IPS-18c (cell line): ENCODE results near the gene IFNL3.
"Not testable (repeated sequence)": the region's sequence is repeated elsewhere in the genome, so short reads cannot be mapped to it uniquely, and the experiment has no call there.

Experiments
- H3K4me3 ChIP-seq: 2 replicates; pipeline ENCODE4 v1.7.0; 2013; ENCODE audit warnings: low read depth, mild to moderate bottlenecking, low read length, moderate library complexity; ENCODE audit not compliant: insufficient read depth
- H3K9me3 ChIP-seq: one replicate; pipeline ENCODE4 v1.6.1; 2013; ENCODE audit warnings: mild to moderate bottlenecking, low read length, moderate library complexity; ENCODE audit not compliant: control insufficient read depth, insufficient read depth

IFNL3 gene

DNA sequence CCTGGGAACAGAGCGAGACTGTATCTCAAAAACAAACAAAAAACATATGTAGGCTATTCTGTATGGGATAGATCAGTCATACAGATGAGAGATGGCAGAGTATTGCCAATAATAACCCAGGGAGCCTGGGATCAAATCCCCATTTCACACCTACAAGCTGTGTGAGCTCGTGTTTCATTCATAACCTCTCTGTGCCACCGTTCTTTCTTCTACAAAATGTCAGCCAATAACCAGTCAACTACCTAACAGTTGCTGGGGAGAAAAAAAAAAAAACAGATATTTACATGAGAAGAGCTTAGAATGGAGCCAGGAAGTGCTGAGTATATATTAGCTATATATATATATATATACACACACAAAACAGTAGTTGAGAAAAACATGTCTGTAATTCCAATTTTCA lies 16.9 kb upstream of the IFNL3 start:
- H3K9me3 ChIP-seq = peaks cover 5% of the 10 kb centered on the region
- H3K4me3 ChIP-seq = no peak overlapping the region

DNA sequence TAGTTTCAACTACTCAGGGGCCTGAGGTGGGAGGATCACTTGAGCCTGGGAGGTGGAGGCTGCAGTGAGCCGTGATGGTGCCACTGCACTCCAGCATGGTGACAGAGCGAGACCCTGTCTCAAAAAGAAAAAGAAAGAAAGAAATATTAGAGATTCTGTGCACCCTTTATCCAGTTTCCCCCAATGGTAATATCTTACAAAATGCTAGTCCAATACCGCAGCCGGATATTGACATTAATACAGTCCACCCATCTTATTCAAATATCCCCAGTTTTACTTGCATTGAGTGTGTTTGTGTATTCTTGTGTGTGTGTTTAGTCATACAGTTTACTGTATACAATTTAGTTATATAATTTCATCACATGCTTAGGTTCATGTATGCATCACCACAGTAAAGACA lies 12.4 kb upstream of the IFNL3 start:
- Histone ChIP-seq H3K9me3 (peaks cover 2% of the 10 kb centered on the region), H3K4me3 (no peak overlapping the region)

DNA sequence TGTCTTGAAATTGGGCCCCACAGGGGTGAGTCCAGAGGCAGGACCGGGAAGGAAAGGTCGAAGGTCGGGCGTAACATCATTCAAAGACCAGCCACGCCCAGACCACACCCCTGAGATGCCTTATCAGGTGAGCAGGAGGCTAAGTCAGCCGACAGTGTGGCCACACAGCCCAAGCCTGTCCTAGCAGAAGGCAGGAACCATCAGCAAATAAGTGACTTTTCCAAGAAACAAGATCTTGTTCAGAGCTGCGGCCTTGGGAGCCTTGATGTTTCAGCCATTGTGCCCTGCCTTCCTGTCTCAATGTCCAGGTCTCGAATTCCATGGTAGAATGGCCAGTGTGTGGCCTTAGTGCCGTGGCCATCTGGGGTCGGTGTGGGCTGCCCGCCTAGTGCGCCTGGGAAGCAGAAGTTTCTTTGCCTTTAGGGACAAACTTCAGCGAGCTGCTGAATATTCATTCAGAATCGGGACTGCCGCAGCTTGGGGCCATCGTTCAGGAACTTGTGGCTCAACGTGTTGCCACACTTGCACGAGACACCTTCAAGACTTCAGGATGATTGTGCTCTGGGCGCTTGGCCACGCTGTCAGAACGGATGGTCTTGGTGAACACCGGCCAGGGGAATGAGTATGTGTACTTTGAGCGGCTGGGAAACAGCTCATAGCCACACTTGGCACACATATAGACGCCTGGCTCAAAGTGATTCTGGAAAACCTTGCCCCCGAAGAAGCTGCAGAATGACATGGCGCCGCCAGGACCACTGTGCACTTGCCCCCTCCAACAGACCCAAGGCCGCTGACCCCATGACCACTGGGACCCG lies 9.9 kb upstream of the IFNL3 start:
- Histone ChIP-seq H3K9me3 (peaks cover 2% of the 10 kb centered on the region), H3K4me3 (no peak overlapping the region)

DNA sequence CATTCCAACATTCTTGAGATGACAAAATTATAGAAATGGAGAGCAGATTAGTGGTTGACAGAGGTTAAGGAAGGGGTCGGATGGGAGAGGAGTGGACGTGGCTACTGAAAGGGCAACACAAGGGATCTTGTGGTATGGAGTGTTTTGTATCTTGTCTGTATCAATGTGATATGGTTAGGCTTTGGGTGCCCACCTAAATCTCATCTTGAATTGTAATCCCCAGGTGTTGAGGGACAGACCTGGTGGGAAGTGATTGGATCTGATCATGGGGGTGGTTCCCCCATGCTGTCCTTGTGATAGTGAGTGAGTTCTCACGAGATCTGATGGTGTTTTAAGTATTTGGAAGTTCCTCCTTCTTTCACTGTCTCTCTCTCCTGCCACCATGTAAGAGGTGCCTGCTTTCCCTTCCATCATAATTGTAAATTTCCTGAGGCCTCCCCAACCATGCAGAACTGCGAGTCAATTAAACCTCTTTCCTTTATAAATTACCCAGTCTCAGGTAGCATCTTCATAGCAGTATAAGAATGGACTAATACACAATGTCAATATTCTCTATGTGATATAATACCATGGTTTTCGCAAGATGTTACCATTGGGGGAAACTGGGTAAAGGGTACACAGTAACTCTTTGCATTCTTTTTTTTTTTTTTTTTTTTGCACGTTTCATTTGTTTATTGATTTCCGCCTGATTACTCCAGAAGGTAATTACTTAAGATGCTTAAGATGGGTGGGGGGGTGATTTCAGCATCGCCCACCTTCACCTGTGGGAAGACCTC lies 8.8 kb upstream of the IFNL3 start:
- no peak overlapping the region for H3K4me3 ChIP-seq
- H3K9me3 ChIP-seq = peaks cover 2% of the 10 kb centered on the region

DNA sequence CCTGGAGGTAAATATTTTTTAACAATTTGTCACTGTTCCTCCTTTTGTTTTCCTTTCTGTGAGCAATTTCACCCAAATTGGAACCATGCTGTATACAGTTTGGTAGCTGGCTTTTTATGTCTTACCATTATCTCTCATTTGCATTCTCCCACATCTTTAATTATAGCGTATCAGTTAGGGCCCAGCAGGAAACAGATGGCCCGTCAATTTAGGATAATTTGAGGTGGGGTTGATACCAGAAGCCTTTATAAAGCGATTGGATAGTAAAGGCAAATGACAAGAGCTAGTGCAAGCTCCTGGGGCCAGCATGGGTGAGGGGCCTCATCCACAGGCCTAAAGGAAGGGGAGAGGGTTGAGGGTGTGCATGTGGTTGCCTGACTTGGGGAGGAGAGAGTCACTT lies 7.7 kb upstream of the IFNL3 start:
- Histone ChIP-seq H3K4me3 (no peak overlapping the region), H3K9me3 (peaks cover 2% of the 10 kb centered on the region)

DNA sequence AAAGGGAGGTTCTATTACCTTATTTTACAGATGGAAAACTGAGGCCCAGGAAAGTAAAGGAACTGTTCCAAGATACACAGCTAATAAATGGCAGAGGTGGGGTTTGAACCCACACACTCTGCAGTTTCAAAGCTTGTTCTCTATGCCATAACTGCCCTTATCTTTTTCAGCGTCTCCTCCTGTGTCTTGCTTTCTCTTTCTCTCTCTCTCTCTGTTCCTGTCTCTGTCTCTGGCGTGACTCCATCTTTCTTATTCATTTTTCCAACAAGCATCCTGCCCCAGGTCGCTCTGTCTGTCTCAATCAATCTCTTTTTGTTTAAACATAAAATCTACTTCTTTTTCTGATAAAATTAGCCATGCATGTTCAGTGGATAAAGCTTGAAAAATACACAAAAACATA lies 7.0 kb upstream of the IFNL3 start:
- no peak overlapping the region for H3K4me3 ChIP-seq
- H3K9me3 ChIP-seq = peaks cover under 1% of the 10 kb centered on the region

DNA sequence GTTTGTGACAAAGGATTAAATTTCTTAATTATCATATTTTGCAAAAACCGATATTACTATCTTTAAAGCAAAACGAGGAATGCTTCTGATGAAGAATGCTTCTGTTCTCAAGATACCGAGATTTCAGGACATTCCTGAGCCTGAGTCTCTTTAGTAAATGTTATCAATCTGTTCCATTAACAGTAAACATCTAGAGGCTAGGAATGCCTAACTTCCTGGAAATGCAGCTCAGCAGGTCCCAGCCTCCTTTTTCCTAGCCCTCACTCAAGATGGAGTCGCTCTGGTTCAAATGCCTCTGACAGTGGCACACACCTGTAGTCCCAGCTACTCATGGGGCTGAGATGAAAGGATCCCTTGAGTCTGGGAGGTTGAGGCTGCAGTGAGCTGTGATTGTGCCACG lies 6.3 kb upstream of the IFNL3 start:
- Histone ChIP-seq H3K4me3 (no peak overlapping the region), H3K9me3 (no peaks in the 10 kb centered on the region)

DNA sequence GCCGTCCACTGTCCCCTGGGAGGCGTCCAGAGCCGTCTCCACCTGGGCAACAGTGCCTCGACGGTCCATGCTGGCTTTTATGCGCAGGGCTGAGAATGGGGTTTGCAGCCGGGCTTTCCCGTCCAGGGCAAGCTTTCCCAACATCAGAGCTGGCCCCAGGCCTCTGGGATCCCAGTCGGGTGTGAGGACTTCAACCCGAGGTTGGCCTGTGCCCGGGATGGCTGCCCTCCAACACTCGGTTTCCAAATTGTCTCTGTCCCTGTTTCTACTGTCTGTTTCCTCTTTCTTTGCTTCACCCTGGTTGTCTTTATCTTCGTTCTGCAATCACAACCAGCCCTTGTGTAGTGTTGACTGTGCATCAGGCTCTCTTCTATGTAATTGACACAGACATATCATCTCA lies 4.0 kb upstream of the IFNL3 start, which contains the start of gene IFNL4:
TSS of gene IFNL4 (minus strand) at position 51 of the 400 bp plus-strand sequence.
- H3K9me3 ChIP-seq = no peaks in the 10 kb centered on the region
- peak within 1 kb of the TSS; percentile 38; the same call in 1 of the 2 replicates for H3K4me3 ChIP-seq

DNA sequence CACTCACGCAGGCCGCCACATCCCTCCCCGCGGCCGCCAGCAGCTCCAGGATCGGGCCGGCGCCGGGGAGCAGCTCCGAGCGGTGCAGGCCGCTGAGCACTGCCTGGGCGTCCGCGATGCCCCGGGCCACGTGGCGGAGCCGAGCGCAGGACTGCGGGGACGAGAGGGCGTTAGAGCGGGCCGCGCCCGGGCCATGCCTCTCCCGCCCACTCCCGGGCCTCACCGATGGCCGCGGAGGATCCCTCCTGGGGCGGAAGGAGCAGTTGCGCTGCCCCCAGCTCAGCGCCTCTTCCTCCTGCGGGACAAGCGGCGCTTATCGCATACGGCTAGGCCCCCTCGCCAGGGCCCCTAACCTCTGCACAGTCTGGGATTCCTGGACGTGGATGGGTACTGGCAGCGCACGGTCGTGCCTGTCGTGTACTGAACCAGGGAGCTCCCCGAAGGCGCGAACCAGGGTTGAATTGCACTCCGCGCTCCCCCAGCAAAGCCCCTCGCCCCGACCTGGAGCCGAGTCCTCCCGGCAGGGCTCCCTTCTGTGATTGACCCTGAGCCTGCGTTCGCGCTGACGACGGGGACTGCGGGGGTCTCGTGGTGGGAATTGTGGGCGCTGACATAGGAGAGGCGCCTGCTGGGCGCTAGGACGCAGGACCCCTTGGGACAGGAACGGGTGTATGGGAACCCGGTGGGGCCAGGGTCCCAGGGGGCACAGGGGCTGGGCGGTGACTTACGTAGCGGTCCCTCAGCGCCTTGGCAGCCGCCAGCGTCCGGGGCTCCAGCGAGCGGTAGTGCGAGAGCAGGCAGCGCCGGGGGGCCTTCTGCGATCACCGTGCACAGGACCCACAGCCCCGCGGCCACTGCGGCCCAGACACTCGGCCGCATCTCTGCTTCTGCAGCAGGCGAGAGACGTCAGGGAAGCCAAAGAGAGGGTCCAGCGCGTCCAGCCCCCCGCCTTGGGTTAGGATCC lies 3.2 kb upstream of the IFNL3 start:
- no peaks in the 10 kb centered on the region for H3K9me3 ChIP-seq
- peak overlapping the region; percentile 38; the same call in 1 of the 2 replicates for H3K4me3 ChIP-seq

DNA sequence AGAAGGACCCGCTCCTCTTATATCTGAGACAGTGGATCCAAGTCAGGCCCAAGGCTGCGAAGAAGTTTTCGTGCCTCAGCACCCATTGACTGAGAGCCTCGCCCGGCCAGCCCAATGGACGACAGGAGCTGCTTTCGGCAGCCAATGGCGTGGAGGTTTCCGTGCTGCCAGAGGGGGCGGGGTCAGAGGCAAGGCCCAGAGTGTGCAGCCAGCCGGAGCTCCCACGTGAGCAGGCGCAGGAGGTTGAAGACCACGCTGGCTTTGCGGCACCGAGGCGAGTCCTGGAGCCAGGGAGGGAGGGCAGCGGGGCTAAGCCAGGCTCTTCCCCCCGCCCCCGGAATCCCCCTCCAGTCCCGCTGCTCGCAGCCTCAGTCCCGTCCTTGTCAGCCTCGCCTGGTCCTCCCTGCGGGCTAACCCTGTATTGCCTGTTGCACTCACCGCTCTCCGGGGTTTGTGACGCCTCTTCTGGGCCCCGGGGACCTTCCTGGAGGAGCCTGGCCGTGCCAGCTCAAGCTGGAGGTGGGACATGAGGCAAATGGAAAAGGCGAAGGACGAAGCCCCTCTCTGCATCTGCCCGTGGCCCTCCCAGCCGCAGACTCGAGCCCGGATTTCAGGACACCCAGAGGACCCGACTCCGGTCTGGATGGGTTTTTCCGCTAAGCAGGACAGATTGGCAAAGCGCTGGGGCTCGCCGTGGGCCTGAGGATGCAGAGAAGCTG lies 2.3 kb upstream of the IFNL3 start:
- Histone ChIP-seq H3K9me3 (no peaks in the 10 kb centered on the region), H3K4me3 (peak overlapping the region; percentile 38)

DNA sequence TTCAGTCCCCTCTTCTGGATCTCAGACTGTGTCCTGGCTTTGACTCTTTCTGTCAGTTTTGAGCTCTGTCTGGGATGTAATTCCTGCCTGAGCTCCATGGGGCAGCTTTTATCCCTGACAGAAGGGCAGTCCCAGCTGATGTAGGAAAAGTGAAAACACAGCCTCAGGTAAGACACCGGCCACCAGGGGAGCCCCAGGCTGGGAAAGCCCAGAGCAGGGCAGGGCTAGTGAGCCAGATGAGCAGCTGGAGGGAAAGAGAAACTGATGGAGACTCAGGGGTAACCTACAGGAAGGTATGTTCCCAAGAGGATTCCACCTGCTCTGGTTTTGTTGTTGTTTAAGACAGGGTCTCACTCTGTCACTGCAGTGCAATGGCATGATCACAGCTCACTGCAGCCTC lies 360 bp upstream of the IFNL3 start:
- H3K4me3 ChIP-seq, H3K9me3 ChIP-seq: not testable (repeated sequence)

DNA sequence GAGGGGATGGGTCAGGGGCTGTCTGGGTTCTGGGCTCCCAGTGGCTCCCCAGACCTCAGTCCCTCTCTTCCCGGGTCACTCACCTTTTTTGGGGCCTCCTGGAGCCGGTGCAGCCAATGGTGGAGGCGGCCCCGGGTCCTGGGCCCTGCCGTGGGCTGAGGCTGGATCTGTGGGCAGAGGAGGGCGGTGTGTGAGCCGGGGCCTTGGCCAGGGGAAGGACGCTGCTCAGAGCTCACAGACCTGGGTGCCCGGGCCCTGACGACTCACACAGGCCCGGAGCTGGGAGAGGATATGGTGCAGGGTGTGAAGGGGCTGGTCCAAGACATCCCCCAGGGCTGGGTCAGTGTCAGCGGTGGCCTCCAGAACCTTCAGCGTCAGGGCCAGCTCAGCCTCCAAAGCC lies 1.1 kb downstream of the IFNL3 start:
- not testable (repeated sequence) for H3K4me3 ChIP-seq, H3K9me3 ChIP-seq

DNA sequence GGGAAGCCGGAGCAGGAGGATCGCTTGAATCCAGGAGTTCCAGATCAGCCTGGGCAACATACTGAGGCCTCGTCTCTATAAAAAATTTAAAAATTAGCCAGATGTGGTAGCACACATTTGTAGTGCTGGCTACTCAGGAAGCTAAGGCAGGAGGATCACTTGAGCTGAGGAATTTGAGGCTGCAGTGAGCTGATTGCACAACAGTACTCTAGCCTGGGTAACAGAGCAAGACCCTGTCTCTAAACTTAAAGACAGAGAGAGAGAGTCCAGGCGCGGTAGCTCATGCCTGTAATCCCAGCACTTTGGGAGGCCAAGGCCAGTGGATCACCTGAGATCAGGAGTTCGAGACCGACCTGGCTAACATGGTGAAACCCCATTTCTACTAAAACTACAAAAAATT lies 4.4 kb downstream of the IFNL3 start:
- Histone ChIP-seq H3K4me3 (no peak overlapping the region), H3K9me3 (no peaks in the 10 kb centered on the region)

DNA sequence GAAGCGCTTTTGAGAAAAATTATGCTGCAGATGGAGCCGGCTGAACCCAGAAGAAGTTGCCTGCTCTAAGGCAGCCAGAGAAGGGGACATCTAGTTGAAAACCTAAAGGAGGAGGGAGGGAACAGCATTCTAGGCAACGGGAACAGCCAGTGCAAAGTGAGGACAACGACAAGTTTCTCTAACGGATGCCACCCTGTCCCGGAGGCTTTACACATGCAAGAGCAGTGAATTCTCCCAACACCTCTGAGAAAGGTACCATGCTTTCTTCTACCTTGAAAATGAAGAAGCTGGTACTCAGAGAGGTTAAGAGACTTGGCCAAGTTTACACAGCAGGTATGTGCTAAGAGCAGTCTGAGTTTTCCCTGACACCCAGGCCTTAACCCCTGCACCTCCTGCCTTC lies 5.9 kb downstream of the IFNL3 start:
- H3K4me3 ChIP-seq = no peak overlapping the region
- no peaks in the 10 kb centered on the region for H3K9me3 ChIP-seq

DNA sequence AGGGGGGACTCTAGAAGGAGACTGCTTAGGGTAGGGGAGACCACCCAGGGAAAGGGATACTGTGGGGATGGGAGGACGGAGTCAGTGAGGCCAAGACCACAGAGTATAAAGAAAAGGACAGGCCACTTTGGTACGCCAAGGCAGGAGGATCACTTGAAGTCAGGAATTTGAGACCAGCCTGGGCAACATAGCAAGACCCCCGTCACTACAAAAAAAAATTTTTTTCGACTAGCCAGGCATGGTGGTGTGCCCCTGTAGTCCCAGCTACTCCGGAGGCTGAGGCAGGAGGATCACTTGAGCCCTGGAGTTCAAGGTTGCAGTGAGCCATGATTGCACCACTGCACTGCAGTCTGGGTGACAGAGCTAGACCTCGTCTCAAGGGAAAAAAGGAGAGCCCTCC lies 6.6 kb downstream of the IFNL3 start:
- Histone ChIP-seq H3K9me3 (no peaks in the 10 kb centered on the region), H3K4me3 (no peak overlapping the region)

DNA sequence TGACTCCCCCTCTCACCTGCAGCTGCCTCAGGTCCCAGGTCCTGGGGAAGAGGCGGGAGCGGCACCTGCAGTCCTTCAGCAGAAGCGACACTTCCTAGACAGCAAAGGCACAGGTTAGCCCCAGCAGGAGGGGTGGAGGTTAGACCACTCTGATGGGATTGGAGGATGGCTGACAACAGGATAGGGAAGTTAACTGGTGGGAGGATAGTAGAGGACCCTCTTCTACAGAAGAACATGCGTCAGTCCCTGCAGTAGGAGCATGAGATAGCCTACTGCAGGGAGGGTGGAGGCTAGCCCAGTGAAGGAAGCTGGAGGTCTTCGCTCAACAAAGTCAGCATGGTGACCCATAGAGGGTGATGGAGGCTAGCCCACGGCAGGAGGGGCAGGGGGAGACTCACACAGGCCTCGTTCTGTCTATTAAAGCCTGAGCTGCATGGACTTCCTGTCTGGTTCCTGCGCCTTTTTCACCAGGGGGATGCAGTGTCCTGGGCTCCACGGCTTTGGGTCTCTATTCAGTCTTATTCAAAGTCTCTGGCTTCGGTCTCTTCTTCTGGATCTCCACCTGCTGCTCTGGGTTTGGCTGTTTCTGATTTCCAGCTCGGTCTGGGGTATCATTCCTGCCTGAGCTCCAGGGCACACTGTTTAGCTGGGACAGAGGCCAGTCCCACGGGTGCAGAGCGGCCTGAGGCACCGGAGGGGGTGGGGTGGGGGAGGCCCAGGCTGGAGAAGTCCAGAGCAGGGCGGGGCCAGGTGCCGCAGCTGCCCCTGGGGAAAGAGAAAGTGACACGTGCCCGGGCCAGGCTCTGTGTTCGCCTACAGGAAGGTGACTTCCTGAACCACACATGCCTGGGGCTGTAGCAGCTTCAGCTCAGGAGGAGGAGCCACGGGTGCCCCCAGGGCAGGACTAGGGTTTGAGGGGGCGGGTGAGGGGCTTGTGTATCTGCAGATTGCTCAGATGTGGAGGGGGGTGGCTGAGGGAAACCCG lies 7.3 kb downstream of the IFNL3 start:
- H3K4me3 ChIP-seq = no peak overlapping the region
- H3K9me3 ChIP-seq = no peaks in the 10 kb centered on the region
